GM12878 (cell line): ENCODE measurements around the gene HIRA. TPM values are rescaled to one million over a fixed set of nuclear protein-coding genes. Genes with fewer than 3 reads are reported as not detected.

ENCODE experiments used
- ATAC-seq: fragments of 200-7000 bp; cut with Tn5 transposase; 3 replicates; pipeline ENCODE4 v1.9.1; 2020; ENCODE audit warnings: mild to moderate bottlenecking, moderate library complexity
- BruUV-seq: library from RNA; stranded (reverse); fragments of 400-500 nt; replicated peaks from 2 replicates; lab custom pipeline; 2021; lab: Mats Ljungman, UMichigan
- CTCF ChIA-PET: fragments of 300-600 bp; sonication (Branson Sonifier 250); formaldehyde crosslinking; extraction: SDS; loops from one replicate; lab custom pipeline; 2021; ENCODE audit warnings: inconsistent platforms; lab: Yijun Ruan, JAX
- POLR2A ChIA-PET: fragments of 350-600 bp; formaldehyde crosslinking; extraction: SDS; loops from one replicate; lab custom pipeline; 2021; ENCODE audit warnings: inconsistent platforms; lab: Charles Lee
- RAD21 ChIA-PET: fragments of 300-600 bp; sonication (Branson Sonifier 250); formaldehyde crosslinking; loops from one replicate; lab custom pipeline; 2023; ENCODE audit warnings: antibody characterized with exemption; ENCODE audit not compliant: unreplicated experiment; lab: Charles Lee
- SMC1A ChIA-PET: fragments of 300-600 bp; sonication (Branson Sonifier 250); formaldehyde crosslinking; loops from one replicate; lab custom pipeline; 2023; ENCODE audit not compliant: unreplicated experiment, uncharacterized antibody; lab: Charles Lee
- DNase-seq: peaks from one replicate; pipeline ENCODE4 v3.0.0-alpha.2; 2011; ENCODE audit warnings: low read depth, low spot score
- FAIRE-seq: peaks from 3 replicates; lab custom pipeline; 2011; peaks lifted over from hg19 to GRCh38; lab: Jason Lieb, UNC
- H2AFZ ChIP-seq: 2 replicates; pipeline ENCODE4 v1.6.0; 2011; ENCODE audit warnings: low read depth, low read length, control low read depth; ENCODE audit not compliant: control insufficient read depth
- H3K27ac ChIP-seq: 2 replicates; pipeline ENCODE4 v1.5.1; 2011; ENCODE audit warnings: control low read depth; ENCODE audit not compliant: control insufficient read depth, insufficient read depth
- H3K27me3 ChIP-seq, 2 experiments: replicated peaks in 1 of 2; 2 replicates each; pipeline versions ENCODE4 v1.6.0 to v1.6.1; 2011; ENCODE audit warnings: low read length in 1 of 2; ENCODE audit not compliant: control insufficient read depth in 2 of 2, insufficient read depth in 2 of 2
- H3K36me3 ChIP-seq, 2 experiments: 2 replicates each; pipeline ENCODE4 v1.5.1; 2011; ENCODE audit warnings: low read length in 1 of 2; ENCODE audit not compliant: control insufficient read depth in 2 of 2, insufficient read depth in 2 of 2
- H3K4me1 ChIP-seq: 2 replicates; pipeline ENCODE4 v1.6.1; 2011; ENCODE audit warnings: mild to moderate bottlenecking, low read length, moderate library complexity, mixed read lengths; ENCODE audit not compliant: control insufficient read depth, insufficient read depth
- H3K4me2 ChIP-seq: 2 replicates; pipeline ENCODE4 v1.6.0; 2011; ENCODE audit warnings: control low read depth; ENCODE audit not compliant: control insufficient read depth, insufficient read depth
- H3K4me3 ChIP-seq: fragments of 200-600 bp; sonication (generic); 2 replicates; pipeline ENCODE4 v1.5.1; 2016
- H3K79me2 ChIP-seq: 2 replicates; pipeline ENCODE4 v1.6.0; 2011; ENCODE audit warnings: low read length; ENCODE audit not compliant: control insufficient read depth, insufficient read depth
- H3K9ac ChIP-seq: 2 replicates; pipeline ENCODE4 v1.8.0; 2011; ENCODE audit warnings: low read length, control low read depth, mixed read lengths; ENCODE audit not compliant: control insufficient read depth, insufficient read depth
- H3K9me3 ChIP-seq: replicated peaks from 3 replicates; pipeline ENCODE4 v1.5.1; 2011; ENCODE audit warnings: mild to moderate bottlenecking, low read length; ENCODE audit not compliant: control insufficient read depth, insufficient read depth
- H4K20me1 ChIP-seq: 2 replicates; pipeline ENCODE4 v1.6.0; 2011; ENCODE audit not compliant: control insufficient read depth, insufficient read depth
- SREBF1 ChIP-seq: IDR thresholded peaks from 2 replicates; pipeline ENCODE4 v1.6.1; 2012; ENCODE audit warnings: mild to moderate bottlenecking, low read length
- WGBS: methylation state at CpG from one replicate; pipeline ENCODE4 v1.1.6; 2016; ENCODE audit warnings: low lambda C conversion rate; ENCODE audit not compliant: insufficient replicate concordance, insufficient coverage; ENCODE audit errors: missing lambda C conversion rate; 5-methylcytosine and 5-hydroxymethylcytosine counted together
- in situ Hi-C: fragments of 300-500 bp; cut with MboI; formaldehyde crosslinking; loops from 9 replicates; pipeline ENCODE4 v1.14.3; 2018; ENCODE audit warnings: mixed read lengths
- intact Hi-C: fragments of 100-400 bp; cut with micrococcal nuclease; formaldehyde crosslinking; loops from one replicate; pipeline ENCODE4 v1.14.2; 2022; ENCODE audit not compliant: unreplicated experiment
- polyA plus RNA-seq, 11 experiments: library from polyadenylated mRNA; depleted of rRNA in 4 of 11; unstranded in 6 of 11; stranded (reverse) in 5 of 11; fragments of >200 nt; fragmentation: Nextera tagmentation in 4 of 11; fragmentation: Illumina TruSeq in 1 of 11; extraction: Ambion mirVana in 4 of 11; extraction: Trizol in 1 of 11; gene quantifications; 1 replicate in 1 of 11; 2 replicates in 10 of 11; pipeline versions ENCODE4 v1.2.1 to v1.2.3, GENCODE V29; 2011 to 2016; ENCODE audit warnings: inconsistent platforms in 2 of 11, missing spikeins in 2 of 11, low read depth in 1 of 11
- total RNA-seq, 4 experiments: library from RNA; depleted of rRNA in 3 of 4; stranded (reverse); fragments of >200 nt in 3 of 4; fragmentation: Illumina TruSeq in 1 of 4; extraction: Trizol in 1 of 4; gene quantifications; 2 replicates each; pipeline versions ENCODE4 v1.2.1 to v1.2.3, GENCODE V29; 2013 to 2021

The HIRA gene
- total and polyA plus RNA-seq, 10 of the 15 experiments (the other 5 are each of a cell fraction or from before 2014, with no cell fraction given): 0.34 to 32.7 (median 14.5) TPM

DNA sequence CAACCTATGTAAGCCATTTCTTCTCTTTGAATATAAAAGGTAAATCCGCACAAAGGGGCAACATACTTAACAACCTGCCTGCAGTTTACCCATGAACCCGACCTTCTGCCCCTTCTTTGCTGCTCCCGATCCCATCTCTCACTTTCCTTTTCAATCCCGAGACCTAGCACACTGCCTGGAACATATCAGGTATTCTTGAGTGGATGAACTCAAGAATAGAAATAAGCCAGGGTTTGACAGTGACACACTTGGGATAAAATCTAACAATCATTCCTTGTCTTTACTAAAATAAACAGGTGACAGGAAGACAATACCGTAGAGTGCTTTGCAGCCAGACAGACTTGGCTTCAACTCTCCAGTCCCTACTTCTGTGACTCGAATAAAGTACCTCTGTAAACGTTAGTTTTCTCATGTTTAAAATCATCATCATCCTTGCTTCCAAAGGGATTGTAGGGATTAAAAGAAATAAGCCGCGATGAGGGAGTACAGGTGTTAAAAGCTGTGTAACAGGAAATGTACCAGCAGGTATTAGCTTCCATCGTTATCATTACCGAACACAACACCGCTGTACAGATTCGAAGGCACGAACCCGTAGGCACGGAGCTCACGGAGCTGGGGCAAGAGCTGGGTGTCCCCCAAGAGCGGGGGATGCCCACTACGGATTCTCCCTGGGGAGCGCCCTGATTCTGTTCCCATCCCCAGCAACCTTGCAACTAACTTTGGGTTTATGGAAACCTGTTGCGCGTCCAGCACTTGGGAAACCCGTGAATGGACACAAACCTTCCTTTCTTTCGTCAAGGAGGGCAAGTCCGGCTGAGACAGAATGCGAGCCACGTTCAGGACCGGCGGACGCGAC is 46.7 kb upstream of the HIRA start:
- Histone ChIP-seq H3K4me1 (no peaks in the 10 kb centered on the region), H4K20me1 (no peaks in the 10 kb centered on the region; the same call in 1 of the 2 replicates), H3K4me2 (peak overlapping the region; percentile 79), H3K9me3 (no peaks in the 10 kb centered on the region), H3K9ac (peak overlapping the region; percentile 80), H3K36me3 (peaks cover 9 to 14% of the 10 kb centered on the region in 2 experiments; a peak in 2 of 4 replicates), H3K4me3 (peak overlapping the region; percentile 97), H3K27me3 (no peaks in the 10 kb centered on the region), H3K79me2 (peaks cover 39% of the 10 kb centered on the region), H2AFZ (peak overlapping the region; percentile 97), H3K27ac (peak overlapping the region; percentile 97)
- POLR2A ChIA-PET: interaction anchor here (0.8 to 1.4 kb wide), 4 partner anchors 46 to 378 kb away, joined by 3 read pairs; partner anchors contain the start of gene HIRA
- FAIRE-seq (no peak), ATAC-seq (no peak), DNase-seq (no peak)
- SMC1A ChIA-PET: interaction anchor here (0.6 to 3.8 kb wide), 13 partner anchors 13 to 299 kb away, joined by 3 to 19 read pairs (median 4); partner anchors contain the start of genes HIRA, MRPL40 and SLC25A1
- TF ChIP-seq SREBF1: no peak
- CTCF ChIA-PET: interaction anchor here (0.7 to 3.2 kb wide), 23 partner anchors 12 to 363 kb away, joined by 3 to 36 read pairs (median 3); partner anchors contain the start of genes ESS2 and SLC25A1
- BruUV-seq: TSS peak; percentile 61
- RAD21 ChIA-PET: interaction anchor here (0.8 to 3.6 kb wide), 7 partner anchors 27 to 334 kb away, joined by 3 to 25 read pairs (median 12); partner anchors contain the start of genes ESS2, HIRA, MRPL40 and SLC25A1
- in situ Hi-C loops (no loop called here), intact Hi-C loops (loop anchor here (2.0 to 10.0 kb wide), 3 partner anchors 29 to 183 kb away; partner anchors contain the start of gene CLTCL1)
- under 1% methylated on average over 31 of the region's 31 CpGs for WGBS
